GM21717 (cell line): ENCODE measurements around the gene OARD1.

Experiments
- ATAC-seq: cut with Tn5 transposase; IDR thresholded peaks from one replicate; pipeline ENCODE4 v1.9.1; 2021; ENCODE audit warnings: mild to moderate bottlenecking, moderate library complexity; ENCODE audit not compliant: unreplicated experiment

The OARD1 gene

GRCh38 chr6:41050536-41050935 is 21.6 kb downstream of the OARD1 start:
- no peak for ATAC-seq

GRCh38 chr6:41049955-41050354 is 22.2 kb downstream of the OARD1 start:
- no peak for ATAC-seq

DNA sequence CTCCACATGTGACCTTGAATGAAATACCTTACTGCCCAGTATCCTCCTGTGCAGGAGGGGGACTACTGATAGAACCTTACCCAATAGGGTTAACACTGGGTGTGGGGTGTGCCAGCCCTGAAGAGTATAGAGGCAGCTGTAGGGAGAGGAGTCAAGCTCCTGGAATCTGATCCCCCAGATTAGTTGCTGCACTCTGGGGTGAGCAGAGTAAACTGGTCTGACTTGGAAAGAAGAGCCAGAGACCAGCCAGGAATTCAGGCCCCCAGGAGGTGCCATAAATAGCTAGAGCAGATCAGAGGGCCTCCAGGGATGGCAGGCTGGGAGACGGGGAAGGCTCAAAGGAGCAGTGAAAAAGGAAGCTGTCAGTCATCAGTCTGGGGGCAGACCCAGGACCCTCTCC is 22.6 kb downstream of the OARD1 start:
- ATAC-seq = no peak

- ATAC-seq = no peak
These were observed 24.1 kb downstream of the OARD1 start for GRCh38 chr6:41047745-41048732.

DNA sequence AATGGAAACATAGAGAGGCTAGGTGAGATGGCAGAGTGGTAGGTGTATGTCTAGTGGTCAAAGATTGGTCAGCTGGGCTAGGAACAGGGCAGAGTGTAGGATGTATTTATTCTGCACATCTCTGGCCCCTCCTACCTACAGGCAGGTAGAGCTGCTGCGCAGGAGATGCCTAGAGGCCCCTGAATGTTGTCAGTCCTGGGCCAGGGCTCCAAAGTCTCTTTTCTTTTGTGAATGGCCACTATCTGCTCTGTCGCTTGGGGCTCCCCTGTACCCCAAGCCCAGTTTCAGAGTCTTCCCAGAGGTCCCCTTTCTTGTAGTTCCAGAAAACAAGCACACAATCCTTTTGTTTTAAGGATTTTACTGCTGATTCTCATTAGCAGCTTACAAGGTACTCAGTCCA is 24.9 kb downstream of the OARD1 start:
- no peak for ATAC-seq

DNA sequence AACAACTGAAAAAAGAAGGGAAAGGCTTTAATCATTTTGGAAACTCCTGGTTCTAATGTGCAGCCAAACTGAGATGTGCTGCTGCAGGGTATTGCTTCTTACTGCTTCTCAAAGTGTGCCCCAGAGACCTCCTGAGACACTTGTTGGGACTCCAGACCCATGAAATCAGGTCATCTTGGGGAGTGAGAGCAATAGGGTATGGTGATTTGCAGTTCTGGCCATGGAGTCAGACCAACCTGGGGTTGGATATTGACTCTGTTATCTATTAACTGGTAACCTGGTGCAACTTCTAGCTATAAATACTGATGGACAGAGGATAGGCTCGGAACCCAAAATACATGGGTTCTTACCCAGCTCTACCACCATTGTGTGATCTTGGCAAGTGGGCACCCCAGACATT is 26.1 kb downstream of the OARD1 start:
- no peak for ATAC-seq

GRCh38 chr6:41045664-41046063 is 26.5 kb downstream of the OARD1 start:
- ATAC-seq = no peak

- ATAC-seq = no peak
These were observed 29.0 kb downstream of the OARD1 start for GRCh38 chr6:41043151-41043550.

GRCh38 chr6:41042226-41043055 is 29.7 kb downstream of the OARD1 start, which contains the start of gene TSPO2:
TSPO2 (plus strand) TSS chr6:41042467; CDS start chr6:41042986, 519 bp downstream.
- no peak for ATAC-seq

- no peak for ATAC-seq
These were observed 31.1 kb downstream of the OARD1 start for GRCh38 chr6:41040940-41041536.

DNA sequence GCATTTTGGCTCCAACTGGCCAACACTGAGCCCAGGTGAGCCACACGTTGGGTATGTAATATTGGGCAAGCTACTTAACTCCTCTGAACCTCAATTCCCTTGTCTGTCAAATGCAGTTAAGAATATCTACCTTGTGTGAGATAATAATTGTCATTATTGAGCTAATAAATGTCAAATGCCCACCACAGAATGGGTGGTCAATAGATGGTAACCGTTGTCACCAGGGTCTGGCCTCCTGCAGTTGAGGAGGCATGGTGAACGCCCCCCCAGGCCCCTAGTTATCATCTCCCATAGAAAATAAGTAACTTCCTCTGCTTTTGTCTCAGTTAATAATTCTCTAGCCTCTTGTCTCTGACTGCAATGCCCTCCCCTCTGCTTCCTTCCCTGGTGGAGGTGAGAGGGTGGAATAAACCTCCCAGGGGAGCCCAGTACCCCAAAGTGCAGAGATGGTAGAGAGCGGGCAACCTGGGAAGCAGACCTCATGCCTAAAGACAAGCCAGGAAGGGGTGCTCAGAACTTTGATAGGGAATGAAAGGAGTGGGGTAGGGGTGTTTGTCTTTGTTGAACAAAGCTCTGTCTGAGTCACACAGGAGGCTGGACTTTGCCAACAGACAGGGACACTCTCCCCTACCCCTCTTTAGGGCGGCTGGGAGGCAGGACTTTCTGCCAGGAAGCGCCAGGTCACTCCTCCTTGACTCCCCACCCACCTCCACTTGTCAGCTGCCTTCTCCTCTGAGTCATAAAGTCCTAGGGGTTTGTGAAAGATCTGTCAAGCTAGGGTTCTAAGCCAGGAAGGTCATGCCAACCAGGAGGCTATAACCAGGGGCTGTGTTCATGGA is 31.8 kb downstream of the OARD1 start:
- ATAC-seq = no peak

DNA sequence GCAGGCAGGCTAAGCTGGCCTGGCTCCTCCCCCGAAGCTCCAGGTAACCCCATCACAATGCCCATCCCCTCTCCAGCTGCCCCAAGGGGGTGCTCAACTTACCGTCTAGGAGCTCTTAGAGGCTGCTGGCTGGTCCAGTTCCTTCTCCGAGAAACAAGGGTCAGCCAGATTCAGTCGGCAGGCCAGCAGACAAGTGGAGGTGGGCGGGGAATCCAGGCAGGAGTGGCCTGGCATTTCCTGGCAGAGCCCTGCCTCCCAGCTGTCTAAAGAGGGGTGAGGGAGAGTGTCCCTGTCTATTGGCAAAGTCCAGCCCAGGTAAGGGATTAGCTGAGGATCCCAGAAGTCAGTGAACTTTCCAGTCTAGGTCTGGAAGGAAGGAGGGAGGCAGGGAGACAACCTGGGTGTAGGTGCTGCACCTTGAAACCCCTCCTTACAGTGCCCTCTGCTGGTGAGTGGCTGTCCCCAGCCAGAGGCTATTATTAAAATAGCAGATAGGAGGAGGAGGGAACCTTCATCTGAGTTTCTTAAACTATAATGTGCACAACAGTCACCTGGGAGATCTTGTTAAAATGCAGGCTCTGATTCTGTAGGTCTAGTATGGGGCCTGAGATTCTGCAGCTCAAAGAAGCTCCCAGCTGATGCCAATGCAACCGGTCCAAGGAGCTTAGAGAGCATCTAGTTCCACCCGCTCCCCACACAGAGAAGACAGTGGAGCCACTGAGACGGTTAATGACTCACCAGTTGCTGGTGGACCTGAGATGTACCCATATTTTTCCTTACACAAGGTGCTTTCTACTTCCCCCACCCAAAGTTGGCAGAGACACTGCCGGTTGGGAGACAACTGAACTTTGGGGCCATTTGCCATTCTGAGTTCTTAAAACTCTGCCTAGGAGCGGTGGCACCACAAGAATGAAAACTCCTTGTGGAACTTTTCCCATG is 32.8 kb downstream of the OARD1 start, which contains the start of gene UNC5CL:
Gene UNC5CL, minus strand, starts transcription at position 162 of the 939 bp plus-strand sequence. CDS start 4,147 bp downstream, outside the sequence.
- ATAC-seq = no peak

DNA sequence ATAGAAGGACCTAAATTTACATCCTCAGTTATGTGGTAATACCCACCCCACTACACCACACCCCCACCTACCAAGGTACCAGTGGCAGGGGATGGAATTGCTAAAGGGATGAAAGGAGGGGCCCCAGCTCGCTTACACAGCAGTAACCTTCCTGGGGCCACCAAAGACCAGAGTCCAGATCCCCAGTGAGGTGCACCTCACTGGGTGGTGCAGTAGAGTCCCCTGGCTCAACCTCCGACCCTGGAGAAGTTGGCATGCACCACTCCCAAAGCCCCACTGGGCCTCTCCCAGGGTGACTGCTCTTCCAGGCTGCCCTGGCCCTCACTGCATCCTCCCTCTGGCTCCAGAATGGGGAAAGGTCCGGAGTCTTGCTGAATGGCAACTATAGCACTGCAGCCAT is 34.0 kb downstream of the OARD1 start:
- no peak for ATAC-seq

- no peak for ATAC-seq
These were observed 34.9 kb downstream of the OARD1 start for GRCh38 chr6:41037107-41037900.

- no peak for ATAC-seq
These were observed 35.6 kb downstream of the OARD1 start for GRCh38 chr6:41036601-41037000.

DNA sequence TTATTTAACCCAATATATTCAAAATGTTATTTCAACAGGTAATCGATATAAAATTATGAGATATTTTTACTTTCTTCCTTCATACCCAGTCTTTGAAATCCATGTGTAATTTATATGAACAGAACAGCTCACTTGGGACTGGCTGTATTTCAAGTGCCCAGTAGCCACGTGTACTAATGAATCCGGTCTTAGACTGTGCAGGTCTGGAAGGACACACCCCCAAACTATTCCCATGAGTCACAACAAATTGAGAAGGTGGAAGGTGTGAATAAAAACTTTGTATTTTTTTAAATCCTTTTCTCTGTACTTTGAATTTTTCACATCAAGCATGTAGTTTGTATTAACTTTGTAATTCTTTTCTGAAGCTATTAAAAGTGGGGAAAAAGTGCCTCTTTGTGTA is 36.0 kb downstream of the OARD1 start:
- no peak for ATAC-seq

GRCh38 chr6:41033776-41034175 is 38.4 kb downstream of the OARD1 start:
- no peak for ATAC-seq

GRCh38 chr6:41032830-41033229 is 39.3 kb downstream of the OARD1 start:
- no peak for ATAC-seq
